ENCODE data around the gene ZNF750.

The ZNF750 gene

DNA sequence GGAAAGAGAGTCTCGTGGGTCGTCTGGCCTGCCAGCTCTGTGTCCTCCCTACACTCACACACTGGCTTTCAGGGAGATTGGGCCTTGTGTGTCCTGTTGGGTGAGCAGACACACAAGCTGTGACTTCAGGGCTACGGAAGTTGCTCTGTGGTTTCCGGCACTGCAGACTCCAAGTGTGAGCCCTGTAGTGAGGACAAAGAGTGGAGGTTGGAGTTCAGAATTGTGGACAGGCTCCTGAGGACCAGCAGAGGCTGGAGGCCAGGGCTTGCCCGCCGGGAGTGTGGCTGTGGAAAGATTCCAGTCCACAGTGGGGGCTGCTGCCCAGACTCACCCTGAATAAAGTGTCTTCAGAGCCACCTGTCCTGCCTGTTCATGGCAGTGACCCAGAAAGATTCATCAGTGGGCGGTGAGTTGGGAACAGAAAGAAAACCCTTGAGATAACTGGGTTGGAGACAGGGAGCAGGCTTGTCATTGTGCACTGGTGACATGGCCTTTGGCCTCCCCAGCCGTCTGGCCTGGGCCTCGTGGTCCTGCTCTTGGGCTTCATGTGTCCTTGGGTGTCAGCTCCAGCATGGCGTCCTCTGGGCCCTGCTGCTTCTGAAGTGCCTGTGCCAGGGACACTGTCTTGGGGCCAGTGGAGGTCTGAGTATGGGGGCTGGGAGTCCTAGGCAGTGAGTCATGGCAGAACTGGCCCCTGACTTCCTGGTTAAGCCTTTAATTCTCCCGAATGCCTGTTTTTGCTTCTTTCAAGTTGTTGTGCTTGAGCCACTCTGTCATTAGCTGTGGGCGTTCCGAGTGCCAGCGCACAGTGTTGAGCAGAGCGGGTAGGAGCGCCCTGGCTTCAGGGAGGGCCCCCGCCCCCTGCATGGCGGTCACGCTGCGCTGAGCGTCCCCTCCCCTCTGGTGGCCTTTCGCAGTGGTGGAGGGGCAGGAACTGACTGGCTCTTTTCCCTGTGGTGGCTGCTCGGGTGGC is 19.9 kb upstream of the ZNF750 start:
- no peak for DNase-seq (ENCODE audit: low read depth in 2 of 2)

DNA sequence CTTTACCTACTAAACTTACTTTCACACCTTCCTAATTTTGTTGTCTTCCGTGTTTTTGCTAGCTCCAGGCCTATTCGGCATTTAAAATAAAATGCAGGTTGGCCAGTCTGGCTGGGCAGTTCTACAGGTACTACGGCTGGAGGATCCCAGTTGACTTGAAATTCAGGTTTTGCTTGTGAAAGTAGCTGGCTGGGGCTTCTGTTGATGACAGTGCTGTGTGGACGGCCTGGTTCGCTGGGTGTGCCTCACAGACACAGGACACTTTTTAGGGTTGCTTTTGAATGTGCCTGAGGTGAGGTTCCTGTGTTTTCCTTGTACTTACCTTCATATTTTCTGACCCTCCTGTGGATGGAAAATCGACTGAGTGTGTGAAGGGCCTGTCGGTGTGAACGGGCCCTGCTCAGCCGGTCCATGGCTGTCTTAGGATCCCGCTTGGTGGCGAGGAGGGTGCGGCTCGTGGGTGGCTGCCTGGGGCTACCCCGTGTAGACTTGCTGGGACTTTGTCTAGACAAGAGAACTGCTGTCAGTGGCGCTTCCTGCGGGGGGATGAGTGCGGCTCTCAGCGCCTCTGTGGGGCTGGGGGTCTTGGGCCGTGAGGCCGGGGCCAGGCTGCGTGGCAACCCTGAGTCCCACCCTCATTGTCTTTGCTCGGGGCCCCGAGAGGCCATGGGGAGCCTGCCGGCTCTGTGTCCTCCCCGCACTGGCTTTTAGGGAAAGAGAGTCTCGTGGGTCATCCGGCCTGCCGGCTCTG is 18.7 kb upstream of the ZNF750 start:
- no peak for DNase-seq (ENCODE audit: low read depth in 2 of 2)

DNA sequence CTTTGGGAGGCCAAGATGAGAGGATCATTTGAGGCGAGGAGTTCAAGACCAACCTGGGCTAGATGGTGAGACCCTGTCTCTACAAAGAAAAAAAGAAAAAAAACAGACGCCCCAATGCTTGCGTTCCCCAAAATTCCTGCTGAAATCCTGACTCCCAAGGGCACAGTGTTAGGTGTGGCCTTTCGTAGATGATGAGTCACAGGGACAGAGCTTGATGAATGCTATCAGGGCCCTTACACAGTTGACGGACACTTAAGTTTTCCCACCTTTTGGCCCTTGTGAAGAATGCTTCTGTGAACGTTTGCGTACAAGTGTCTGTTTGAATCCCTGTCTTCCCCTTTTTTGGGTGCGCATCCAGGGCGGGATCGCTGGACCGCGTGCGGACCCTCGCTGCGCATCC is 16.5 kb upstream of the ZNF750 start:
- no peak for DNase-seq (ENCODE audit: low read depth in 2 of 2)

DNA sequence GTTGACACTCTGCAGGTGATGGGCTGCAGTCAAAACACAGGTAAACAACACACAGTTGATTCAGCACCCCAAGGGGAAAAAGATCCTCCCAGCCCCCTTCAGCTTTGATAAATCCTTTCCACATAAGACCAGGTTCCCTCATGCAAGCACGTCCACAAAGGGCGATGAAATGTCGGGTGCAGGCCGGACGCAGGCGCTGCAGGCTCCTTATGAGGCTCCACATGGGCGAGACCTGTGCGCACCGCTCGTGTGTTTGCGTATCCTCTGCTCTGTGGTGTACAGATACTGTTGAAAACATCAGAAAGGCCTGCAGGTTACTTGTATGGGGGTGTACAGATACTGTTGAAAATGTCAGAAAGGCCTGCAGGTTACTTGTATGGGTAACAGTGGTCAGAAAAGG is 14.4 kb upstream of the ZNF750 start:
- no peak for DNase-seq (ENCODE audit: low read depth in 2 of 2)

DNA sequence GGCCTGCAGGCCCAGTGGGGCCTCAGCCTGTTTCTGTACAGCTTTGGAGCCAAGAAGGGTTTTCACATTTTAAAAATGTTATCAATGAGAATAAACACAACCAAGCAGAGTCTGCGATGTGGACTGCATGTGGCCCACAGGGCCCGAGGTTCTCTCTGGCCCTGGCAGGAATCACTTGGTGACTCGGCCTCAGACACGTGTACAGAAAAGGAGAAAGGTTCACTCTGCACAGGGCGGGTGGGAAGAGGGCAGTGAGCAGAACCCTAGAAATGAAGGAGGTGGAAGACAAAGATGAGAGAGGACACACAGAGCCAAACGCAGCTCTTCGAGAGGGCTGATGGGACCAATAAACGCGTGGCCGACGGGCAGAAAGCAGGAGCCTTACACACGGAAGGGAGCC is 11.6 kb upstream of the ZNF750 start:
- no peak for DNase-seq (ENCODE audit: low read depth in 2 of 2)

DNA sequence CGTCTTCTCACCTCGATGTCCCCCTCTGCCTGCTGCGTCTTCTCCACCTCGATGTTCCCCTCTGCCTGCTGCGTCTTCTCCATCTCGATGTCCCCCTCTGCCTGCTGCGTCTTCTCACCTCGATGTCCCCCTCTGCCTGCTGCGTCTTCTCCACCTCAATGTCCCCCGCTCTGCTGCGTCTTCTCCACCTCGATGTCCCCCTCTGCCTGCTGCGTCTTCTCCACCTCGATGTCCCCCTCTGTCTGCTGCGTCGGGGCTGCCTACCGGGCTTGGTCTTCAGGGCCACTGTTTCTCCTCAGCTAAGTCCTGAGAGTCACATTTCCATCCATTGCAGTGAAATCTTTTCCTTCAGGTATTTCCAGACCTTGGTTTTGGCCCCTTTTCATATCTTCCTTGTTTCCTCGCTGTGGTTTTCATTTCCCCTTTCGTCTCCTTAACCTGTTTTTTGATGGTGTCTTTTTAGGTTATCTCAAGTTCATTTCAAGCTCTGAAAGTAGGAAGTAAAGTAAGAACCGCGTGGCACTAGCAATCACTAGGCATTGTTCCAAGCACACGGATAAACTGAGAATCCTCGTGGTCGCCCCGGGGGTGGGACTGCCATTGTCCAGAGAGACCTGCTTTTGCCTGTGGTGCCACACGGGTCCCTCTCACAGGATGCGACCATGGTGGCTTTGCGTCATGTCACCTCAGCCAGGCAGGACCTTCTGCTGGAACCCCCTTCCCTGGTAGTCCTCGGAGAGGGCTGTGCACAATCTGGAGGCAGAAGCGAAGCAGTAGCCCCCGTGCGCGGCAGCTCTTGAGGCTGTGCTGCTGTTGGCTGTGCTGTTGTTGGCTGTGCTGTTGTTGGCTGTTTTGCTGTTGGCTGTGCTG is 9.5 kb upstream of the ZNF750 start:
- no peak for DNase-seq (ENCODE audit: low read depth in 2 of 2)

DNA sequence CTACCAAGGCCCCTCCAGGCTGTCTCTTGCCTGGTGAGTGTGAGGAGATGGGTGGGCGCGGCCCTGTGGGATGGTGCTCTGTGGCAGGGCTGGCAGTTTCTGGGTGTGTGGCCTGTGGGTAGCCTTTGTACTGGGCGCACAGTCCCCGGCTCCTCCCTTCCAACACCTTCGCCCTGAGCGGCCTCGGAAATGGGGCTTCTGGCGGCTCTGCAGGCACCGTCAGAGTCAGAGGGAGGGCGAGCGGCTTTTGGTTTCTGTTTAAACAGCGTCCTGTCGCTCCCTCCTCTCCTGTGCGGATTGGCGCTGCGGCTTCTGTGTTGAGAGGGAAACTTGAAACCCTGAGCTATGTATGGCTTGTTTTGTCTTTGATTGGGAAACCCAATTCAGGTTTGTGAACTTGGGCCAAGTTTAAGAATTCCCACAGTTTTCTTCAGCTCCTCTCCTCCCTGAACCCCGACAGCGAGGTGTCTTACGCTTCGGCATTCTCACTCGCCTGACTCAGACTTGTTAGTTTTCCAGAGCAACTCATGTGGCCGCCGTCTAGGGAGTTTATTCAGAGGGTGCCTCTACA is 8.3 kb upstream of the ZNF750 start:
- peak; percentile 41 to 48 for DNase-seq (ENCODE audit: low read depth in 2 of 2)

DNA sequence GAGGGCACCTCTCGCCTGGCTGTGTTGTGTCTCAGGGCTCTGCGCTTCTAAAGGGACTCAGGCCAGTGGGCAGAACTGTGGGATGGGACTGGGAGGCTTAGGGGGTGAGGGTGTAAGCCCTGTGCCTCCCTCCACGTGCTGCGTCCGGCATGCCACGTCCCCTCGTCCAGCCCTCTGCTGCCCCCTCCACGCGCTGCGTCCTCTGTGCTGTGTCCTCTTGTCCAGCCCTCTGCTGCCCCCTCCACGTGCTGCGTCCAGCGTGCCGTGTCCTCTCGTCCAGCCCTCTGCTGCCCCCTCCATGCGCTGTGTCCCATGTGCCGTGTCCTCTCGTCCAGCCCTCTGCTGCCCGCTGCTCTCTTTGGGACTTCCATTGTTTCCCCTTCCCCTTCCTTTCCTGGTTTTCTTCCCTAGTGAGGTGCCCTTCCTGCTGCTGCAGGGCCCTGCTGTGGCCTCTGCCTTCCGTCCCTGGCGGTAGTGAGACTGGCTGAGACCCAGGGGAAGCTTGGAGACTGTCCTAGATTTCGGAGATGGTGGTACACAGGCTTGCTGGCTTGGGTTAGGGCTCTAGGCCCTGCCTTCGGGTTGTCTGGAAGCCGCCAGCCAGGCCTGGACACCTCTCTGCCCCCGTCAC is 6.4 kb upstream of the ZNF750 start:
- DNase-seq (ENCODE audit: low read depth in 2 of 2) = no peak

DNA sequence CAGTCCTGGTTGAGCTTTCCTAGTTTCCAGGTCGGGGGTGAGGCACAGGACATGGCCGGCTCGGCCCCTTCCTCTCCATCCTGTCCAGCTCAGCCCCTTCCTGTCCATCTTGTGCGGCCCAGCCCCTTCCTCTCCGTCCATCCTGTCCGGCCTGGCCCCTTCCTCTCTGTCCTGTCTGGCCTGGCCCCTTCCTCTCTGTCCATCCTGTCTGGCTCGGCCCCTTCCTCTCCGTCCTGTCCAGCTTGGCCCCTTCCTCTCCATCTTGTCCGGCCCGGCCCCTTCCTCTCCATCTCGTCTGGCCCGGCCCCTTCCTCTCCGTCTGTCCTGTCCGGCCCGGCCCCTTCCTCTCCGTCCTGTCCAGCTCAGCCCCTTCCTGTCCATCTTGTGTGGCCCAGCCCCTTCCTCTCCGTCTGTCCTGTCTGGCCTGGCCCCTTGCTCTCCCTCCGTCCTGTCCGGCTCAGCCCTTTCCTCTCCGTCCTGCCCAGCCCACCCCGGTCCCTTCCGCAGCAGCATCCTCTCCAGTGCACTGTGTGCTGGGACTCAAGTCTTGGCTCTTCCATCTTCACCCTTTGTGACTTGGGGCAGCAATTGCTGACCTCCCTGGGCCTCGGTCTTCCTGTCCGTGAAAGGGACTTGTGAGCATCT is 5.5 kb upstream of the ZNF750 start:
- DNase-seq (ENCODE audit: low read depth in 2 of 2) = no peak

DNA sequence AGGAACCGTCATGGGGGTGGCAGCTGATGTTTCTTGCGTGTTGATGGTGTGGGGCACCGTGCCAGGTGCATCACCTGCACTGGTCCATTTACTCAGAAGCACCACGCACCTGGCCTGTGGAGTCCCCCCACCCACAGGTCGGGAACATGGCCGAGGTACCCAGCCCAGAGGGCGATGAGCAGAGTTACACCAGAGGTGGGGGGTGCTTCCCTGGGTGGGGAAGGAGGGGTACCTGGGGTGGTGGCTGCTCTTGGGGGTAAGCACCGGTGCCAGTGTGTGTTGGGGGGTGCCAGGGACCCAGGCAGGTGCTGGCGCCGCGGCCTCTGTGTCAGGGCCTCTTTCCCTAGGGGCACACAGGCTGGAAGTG is 5.0 kb upstream of the ZNF750 start:
- no peak for DNase-seq (ENCODE audit: low read depth in 2 of 2)

DNA sequence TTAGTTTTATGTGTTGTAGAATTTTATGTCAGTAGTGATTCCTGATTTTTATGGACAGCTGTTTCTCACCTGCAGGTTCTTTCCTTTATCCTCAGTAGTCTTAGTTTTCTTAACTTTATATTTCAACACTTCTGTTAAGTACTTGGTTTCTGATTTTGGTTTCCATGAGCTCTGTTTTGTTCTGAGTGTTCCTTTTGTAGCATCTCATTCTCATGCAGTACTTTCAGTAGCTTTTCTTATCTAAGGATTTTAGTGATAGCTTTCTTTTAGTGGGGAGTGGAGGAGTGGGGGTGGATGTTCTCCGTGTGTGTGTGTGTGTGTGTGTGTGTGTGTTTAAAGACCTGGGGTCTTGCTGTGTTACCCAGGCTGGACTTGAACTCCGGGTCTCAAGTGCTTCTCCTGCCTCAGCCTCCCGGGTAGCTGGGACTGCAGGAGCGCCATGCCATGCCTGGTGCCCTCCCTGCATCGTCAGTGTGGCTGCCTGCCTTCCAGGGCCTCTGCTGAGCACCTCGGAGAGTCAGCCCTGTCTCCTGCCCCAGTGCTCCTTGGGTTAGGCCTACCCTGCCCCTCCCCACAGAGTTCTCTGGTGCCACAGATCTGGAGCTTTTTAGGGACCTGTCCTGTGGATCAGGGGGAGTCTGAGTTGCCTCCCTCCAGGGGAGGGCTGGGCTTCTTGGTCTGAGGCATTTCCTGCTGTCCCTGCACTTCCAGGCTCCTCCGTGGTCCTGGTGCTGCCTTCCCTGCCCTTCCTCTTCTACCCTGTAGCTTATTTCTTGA is 4.3 kb upstream of the ZNF750 start:
- DNase-seq (ENCODE audit: low read depth in 2 of 2) = no peak

DNA sequence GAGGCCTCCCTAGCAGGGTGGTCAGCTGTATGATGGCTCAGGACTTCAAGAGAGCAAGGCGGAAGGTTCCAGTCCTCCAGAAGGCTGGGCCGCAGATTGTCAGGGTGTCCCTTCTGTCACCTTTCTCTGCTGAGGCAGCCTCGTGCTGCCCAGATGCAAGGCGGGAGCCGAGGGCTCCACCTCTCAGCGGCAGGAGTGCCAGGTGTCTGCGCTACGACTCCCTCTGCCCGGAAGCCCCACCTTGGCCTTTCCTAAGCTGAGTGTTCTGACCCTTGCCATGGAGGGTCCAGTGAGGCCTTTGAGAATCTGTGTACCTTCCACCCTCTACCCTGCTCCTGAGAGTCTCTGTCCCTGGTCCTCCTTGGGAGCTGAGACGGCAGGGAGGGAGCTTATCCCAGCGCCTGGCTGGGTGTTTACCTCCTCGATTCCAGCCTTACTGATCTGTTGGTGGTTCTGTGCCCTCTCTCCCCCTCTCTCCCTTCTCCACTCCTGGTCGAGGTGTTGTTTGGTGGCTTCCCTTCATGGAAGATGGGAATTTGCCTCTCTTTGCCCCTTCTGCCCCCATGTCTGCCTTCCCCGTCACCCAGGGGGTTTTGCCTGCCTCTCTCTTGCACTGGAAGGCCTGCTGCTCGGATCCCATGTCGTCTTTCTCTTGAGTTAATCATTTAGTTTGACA is 2.2 kb upstream of the ZNF750 start:
- no peak for DNase-seq (ENCODE audit: low read depth in 2 of 2)

DNA sequence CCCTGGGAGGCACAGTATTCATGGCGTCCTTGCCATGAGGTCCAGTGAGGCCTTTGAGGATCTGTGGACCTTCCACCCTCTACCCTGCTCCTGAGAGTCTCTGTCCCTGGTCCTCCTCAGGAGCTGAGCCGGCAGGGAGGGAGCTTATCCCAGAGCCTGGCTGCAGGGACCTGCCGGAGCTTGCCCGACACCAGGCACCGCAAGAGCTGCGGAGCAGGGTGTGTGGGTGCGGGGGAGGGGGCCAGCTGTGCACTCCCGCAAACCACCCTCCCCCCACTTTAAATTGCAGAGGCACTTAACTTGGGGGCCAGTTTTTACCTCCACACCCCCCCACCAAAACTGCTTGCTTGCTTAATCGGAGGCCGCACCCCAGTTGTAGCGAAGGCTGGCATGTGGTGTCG is 609 bp upstream of the ZNF750 start:
- DNase-seq (ENCODE audit: low read depth in 2 of 2) = no peak

DNA sequence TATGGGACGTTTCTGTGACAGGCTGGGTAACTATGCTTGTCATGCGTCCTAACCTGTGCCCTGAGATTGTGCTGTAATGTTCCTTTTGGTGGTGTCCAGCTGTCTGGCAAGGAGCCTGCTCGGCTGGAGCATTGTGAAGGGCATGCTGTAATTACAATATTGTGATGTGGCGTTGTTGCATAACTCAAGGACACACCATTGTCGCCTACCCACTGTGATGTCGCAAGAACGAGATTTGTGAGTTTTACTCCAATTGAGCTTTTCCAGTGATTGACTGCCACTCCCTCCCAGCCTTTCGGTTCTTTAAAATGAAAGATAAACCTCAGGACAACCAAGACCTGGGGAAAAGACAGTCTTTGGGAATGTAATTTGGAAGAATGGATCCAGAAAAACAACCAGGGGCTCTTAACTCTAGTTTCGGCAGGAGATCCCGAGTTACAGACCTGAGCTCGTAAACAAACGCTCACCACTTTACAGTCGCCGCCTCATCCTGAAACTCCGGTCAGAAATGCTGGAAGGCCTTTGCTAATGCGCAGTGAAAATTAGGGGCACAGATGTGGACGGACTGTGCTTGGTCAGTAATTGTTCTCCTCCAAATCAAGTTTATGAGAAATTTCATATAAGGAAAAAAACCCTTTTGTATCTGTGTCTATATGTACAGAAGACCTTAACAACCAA is 1.3 kb downstream of the ZNF750 start:
- no peak for DNase-seq (ENCODE audit: low read depth in 2 of 2)

DNA sequence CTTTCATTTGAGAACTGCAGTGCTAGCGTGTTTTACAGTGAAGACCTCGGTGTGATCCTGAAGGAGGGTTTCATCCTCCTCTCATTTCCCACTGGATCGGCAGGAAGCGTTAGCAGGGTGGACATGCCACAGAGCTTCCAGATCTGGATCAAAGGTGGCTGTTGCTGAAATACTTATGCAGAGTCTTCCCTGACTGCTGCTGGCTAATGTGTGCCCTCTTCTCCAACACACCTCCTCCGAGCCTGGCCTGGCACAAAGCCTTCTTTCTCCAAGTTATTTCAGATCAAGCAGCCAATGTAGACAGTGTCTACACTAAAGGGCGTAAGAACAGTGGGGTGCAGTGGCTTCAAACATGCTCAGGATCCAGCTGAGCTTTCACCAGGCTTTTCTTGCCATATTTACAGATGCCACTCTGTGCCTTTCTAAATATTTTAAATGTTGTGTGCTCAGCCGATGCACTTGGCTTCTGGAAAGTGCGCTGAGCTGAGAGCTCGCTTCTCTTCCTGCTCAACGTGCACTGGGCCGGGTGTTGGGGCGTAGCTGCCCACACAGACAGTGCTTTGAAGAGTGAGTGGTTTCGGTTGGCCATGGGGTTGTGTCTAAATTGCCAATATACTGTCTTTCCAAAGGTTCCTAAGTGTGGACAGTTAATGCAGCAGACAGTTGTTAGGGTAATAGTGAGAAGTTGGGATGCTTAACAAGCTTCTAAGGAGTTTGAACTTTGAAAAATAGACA is 2.1 kb downstream of the ZNF750 start:
- no peak for DNase-seq (ENCODE audit: low read depth in 2 of 2)

DNA sequence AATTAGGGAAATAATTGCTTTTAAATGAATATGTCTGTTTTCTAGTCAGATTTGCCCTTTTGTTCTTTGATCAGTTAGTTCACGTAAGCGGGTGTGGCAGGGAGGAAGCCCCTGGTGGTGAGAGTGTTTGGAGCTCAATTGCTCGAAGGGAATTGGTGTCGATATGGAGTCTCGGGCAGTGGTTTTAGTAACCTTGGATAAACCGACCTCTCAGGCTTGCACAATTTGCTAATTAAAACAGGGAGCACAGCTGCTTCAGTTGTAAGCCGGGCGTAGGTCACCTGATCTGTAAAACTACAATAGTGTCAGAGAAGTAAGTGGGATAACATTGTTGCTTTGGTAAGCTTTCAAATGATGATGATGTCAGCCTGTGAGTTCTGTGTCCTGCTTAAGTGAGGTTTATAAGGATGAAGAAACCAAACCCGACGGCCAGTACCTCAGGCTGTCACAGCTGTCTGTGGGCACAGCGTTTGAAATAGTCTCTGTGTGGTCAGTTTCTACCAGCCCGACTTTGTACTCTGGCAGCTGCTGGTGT is 2.9 kb downstream of the ZNF750 start:
- DNase-seq (ENCODE audit: low read depth in 2 of 2) = no peak

DNA sequence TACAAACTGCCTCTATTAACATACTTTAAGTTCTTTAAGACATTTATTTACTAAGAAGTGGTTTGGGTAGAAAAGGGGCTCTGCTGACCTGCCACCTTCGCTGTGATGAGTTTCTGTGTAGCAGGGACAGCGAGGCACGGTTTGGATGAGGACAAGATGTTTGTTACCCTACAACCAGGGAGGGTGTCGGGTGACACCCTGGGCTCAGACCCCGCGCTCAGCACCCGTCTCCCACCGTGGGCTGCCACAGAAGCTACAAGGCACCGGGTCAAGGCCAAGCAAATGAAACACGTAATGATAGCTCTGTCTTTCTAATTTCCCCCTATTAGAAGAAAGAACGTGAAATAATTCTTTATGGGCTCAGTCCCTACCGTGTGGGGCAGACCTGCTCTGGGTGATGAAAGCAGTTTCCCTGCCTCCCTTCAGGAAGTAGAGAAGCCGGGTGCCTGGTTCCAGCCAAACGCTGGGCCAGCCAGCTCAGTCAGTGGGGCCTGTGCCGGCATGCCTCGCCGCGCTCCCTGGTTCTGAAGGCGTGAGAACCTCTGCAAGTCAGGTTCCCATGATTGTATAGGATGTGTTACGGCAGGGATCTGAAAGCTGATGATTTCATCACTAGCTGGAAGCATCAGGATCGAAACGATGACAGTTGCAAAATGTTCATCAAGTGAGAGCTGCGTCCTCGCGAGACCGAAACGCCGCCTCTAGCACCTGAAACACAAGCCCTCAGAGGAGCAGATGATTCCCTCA is 3.9 kb downstream of the ZNF750 start:
- no peak for DNase-seq (ENCODE audit: low read depth in 2 of 2)
